H1 (cell line): ENCODE data around the gene PPEF2. TPM values are rescaled to one million over a fixed set of nuclear protein-coding genes. Genes with fewer than 3 reads are reported as not detected.

ENCODE experiments used
- CTCF ChIA-PET: fragments of 300-600 bp; sonication (Branson Sonifier 250); formaldehyde crosslinking; loops from one replicate; lab custom pipeline; 2021; ENCODE audit not compliant: partially characterized antibody; lab: Charles Lee
- POLR2A ChIA-PET: fragments of 300-600 bp; sonication (Branson Sonifier 250); formaldehyde crosslinking; loops from one replicate; lab custom pipeline; 2021; ENCODE audit warnings: inconsistent platforms; ENCODE audit not compliant: partially characterized antibody; lab: Charles Lee
- DNase-seq, 2 experiments: peaks; one replicate each; pipeline versions ENCODE4 v3.0.0 to v3.0.0-alpha.2; 2010 to 2022; ENCODE audit warnings: low spot score in 2 of 2, low read depth in 1 of 2, mixed read lengths in 1 of 2
- FAIRE-seq: peaks from 2 replicates; lab custom pipeline; 2011; peaks lifted over from hg19 to GRCh38; lab: Jason Lieb, UNC
- H2AFZ ChIP-seq: 2 replicates; pipeline ENCODE4 v1.8.1; 2012; ENCODE audit warnings: low read length, inconsistent platforms
- H2AK5ac ChIP-seq: 2 replicates; pipeline ENCODE4 v1.6.1; 2013; ENCODE audit warnings: low read depth, low read length
- H2BK120ac ChIP-seq: replicated peaks from 2 replicates; pipeline ENCODE3; 2013; ENCODE audit warnings: low read depth, low read length, inconsistent platforms
- H2BK12ac ChIP-seq: 2 replicates; pipeline ENCODE4 v1.6.1; 2013; ENCODE audit warnings: low read depth, low read length
- H2BK15ac ChIP-seq: 2 replicates; pipeline ENCODE4 v1.6.1; 2013; ENCODE audit warnings: low read length
- H2BK20ac ChIP-seq: 2 replicates; pipeline ENCODE4 v1.6.1; 2013; ENCODE audit warnings: low read length
- H2BK5ac ChIP-seq: 2 replicates; pipeline ENCODE4 v1.6.1; 2013; ENCODE audit warnings: low read depth, low read length
- H3K14ac ChIP-seq: 2 replicates; pipeline ENCODE4 v1.6.1; 2013; ENCODE audit warnings: inconsistent platforms; ENCODE audit not compliant: insufficient read length
- H3K18ac ChIP-seq: 2 replicates; pipeline ENCODE4 v1.6.1; 2013; ENCODE audit warnings: low read length; ENCODE audit errors: extremely low read depth
- H3K23ac ChIP-seq: 2 replicates; pipeline ENCODE4 v1.6.1; 2013; ENCODE audit warnings: inconsistent platforms; ENCODE audit not compliant: insufficient read length
- H3K23me2 ChIP-seq: 2 replicates; pipeline ENCODE4 v1.6.1; 2013; ENCODE audit warnings: low read depth, low read length
- H3K27ac ChIP-seq: 2 replicates; pipeline ENCODE4 v1.6.1; 2011; ENCODE audit warnings: low read depth, low read length, inconsistent platforms
- H3K27me3 ChIP-seq, 4 experiments: replicated peaks in 1 of 4; 1 replicate in 1 of 4; 2 replicates in 3 of 4; pipeline versions ENCODE4 v1.6.1 to v1.8.1; 2011 to 2013; ENCODE audit warnings: low read length in 3 of 4, mild to moderate bottlenecking in 3 of 4, inconsistent platforms in 2 of 4, mixed read lengths in 2 of 4, moderate library complexity in 1 of 4; ENCODE audit not compliant: control insufficient read depth in 3 of 4, insufficient read depth in 3 of 4; ENCODE audit errors: extremely low read depth in 1 of 4
- H3K36me3 ChIP-seq, 4 experiments: 2 replicates each; pipeline versions ENCODE4 v1.6.1 to v1.8.1; 2011 to 2013; ENCODE audit warnings: mild to moderate bottlenecking in 4 of 4, low read length in 3 of 4, moderate library complexity in 2 of 4, control low read depth in 1 of 4, inconsistent platforms in 1 of 4; ENCODE audit not compliant: insufficient read depth in 4 of 4, control insufficient read depth in 2 of 4
- H3K4ac ChIP-seq: replicated peaks from 2 replicates; pipeline ENCODE3; 2013; ENCODE audit warnings: low read length, low read depth, mixed read lengths, inconsistent platforms; ENCODE audit not compliant: insufficient read length
- H3K4me1 ChIP-seq, 4 experiments: replicated peaks in 1 of 4; 1 replicate in 1 of 4; 2 replicates in 3 of 4; pipeline versions ENCODE4 v1.6.1 to v1.8.1; 2011 to 2013; ENCODE audit warnings: low read length in 3 of 4, inconsistent platforms in 2 of 4, mixed read lengths in 1 of 4; ENCODE audit not compliant: insufficient read depth in 4 of 4, control insufficient read depth in 3 of 4
- H3K4me2 ChIP-seq, 2 experiments: 2 replicates each; pipeline versions ENCODE4 v1.6.1 to v1.8.1; 2011 to 2013; ENCODE audit warnings: low read depth in 2 of 2, low read length in 2 of 2, control low read depth in 1 of 2, inconsistent platforms in 1 of 2, mild to moderate bottlenecking in 1 of 2; ENCODE audit not compliant: insufficient read depth in 1 of 2
- H3K4me3 ChIP-seq, 4 experiments: fragments of 200-600, 300-600 bp in 1 of 4; sonication (generic), shearing (Covaris generic), sonication (Bioruptor Twin) in 1 of 4; 2 replicates each; pipeline versions ENCODE4 v1.5.1 to v1.8.1; 2011 to 2016; ENCODE audit warnings: low read length in 4 of 4, low read depth in 3 of 4, control low read depth in 2 of 4, inconsistent platforms in 2 of 4, mild to moderate bottlenecking in 2 of 4, mixed read lengths in 1 of 4, moderate library complexity in 1 of 4; ENCODE audit not compliant: insufficient read depth in 2 of 4; ENCODE audit errors: extremely low read depth in 1 of 4
- H3K56ac ChIP-seq: replicated peaks from 2 replicates; pipeline ENCODE3; 2013; ENCODE audit warnings: low read depth, mild to moderate bottlenecking, mixed read lengths, low read length, inconsistent platforms; ENCODE audit not compliant: insufficient read length
- H3K79me1 ChIP-seq: 2 replicates; pipeline ENCODE4 v1.6.1; 2013; ENCODE audit warnings: low read depth, low read length, control low read depth
- H3K79me2 ChIP-seq, 2 experiments: 2 replicates each; pipeline versions ENCODE4 v1.6.1 to v1.8.1; 2012 to 2013; ENCODE audit warnings: low read length in 2 of 2, mild to moderate bottlenecking in 2 of 2, inconsistent platforms in 1 of 2; ENCODE audit not compliant: insufficient read depth in 2 of 2, control insufficient read depth in 1 of 2
- H3K9ac ChIP-seq, 4 experiments: replicated peaks in 1 of 4; 1 replicate in 1 of 4; 2 replicates in 3 of 4; pipeline versions ENCODE4 v1.6.1 to v1.8.1; 2011 to 2013; ENCODE audit warnings: low read depth in 3 of 4, low read length in 3 of 4, control low read depth in 2 of 4, mild to moderate bottlenecking in 2 of 4, moderate library complexity in 2 of 4, inconsistent platforms in 1 of 4; ENCODE audit errors: extremely low read depth in 1 of 4
- H3K9me3 ChIP-seq, 2 experiments: 2 replicates each; pipeline versions ENCODE4 v1.6.1 to v1.8.1; 2012 to 2013; ENCODE audit warnings: mild to moderate bottlenecking in 2 of 2, moderate library complexity in 2 of 2, control low read depth in 1 of 2, inconsistent platforms in 1 of 2, low read depth in 1 of 2, low read length in 1 of 2, mixed read lengths in 1 of 2; ENCODE audit not compliant: insufficient read depth in 2 of 2
- H4K20me1 ChIP-seq, 2 experiments: replicated peaks in 1 of 2; 2 replicates each; pipeline versions ENCODE3 to v1.8.1; 2011 to 2013; ENCODE audit warnings: inconsistent platforms in 2 of 2, low read length in 2 of 2, mild to moderate bottlenecking in 1 of 2; ENCODE audit not compliant: insufficient read depth in 2 of 2, control insufficient read depth in 1 of 2
- H4K5ac ChIP-seq: 2 replicates; pipeline ENCODE4 v1.6.1; 2013; ENCODE audit warnings: low read length, low read depth, mixed read lengths, inconsistent platforms; ENCODE audit not compliant: insufficient read length
- H4K8ac ChIP-seq: 2 replicates; pipeline ENCODE4 v1.8.0; 2013; ENCODE audit warnings: mild to moderate bottlenecking, moderate library complexity, low read length, inconsistent platforms; ENCODE audit not compliant: insufficient read depth; ENCODE audit errors: extremely low read depth
- H4K91ac ChIP-seq: replicated peaks from 2 replicates; pipeline ENCODE3; 2013; ENCODE audit warnings: low read length, mixed read lengths, inconsistent platforms; ENCODE audit not compliant: insufficient read length
- ASH2L ChIP-seq: fragments of 200-600, 300-600 bp; sonication (generic); IDR thresholded peaks from one replicate; pipeline ENCODE4 v1.7.1; 2017; ENCODE audit warnings: low read length
- CEBPB ChIP-seq: IDR thresholded peaks from 2 replicates; pipeline ENCODE4 v1.6.1; 2012; ENCODE audit warnings: low read depth, low read length
- E2F6 ChIP-seq: IDR thresholded peaks from 2 replicates; pipeline ENCODE4 v1.6.1; 2012; ENCODE audit warnings: inconsistent platforms
- FOSL1 ChIP-seq: IDR thresholded peaks from 2 replicates; pipeline ENCODE4 v1.6.1; 2011; ENCODE audit warnings: mild to moderate bottlenecking, low read depth, low read length, moderate library complexity; ENCODE audit not compliant: insufficient read depth
- GABPA ChIP-seq: IDR thresholded peaks from 2 replicates; pipeline ENCODE4 v1.6.1; 2011; ENCODE audit warnings: mild to moderate bottlenecking, low read length, moderate library complexity, borderline replicate concordance; ENCODE audit not compliant: insufficient read depth
- JUN ChIP-seq: IDR thresholded peaks from 2 replicates; pipeline ENCODE4 v1.6.1; 2011; ENCODE audit warnings: low read depth, mild to moderate bottlenecking, improper control_type of control experiment, low read length
- JUND ChIP-seq: IDR thresholded peaks from 2 replicates; pipeline ENCODE4 v1.6.1; 2011; ENCODE audit warnings: mild to moderate bottlenecking, improper control_type of control experiment, low read length
- KDM1A ChIP-seq: fragments of 200-600, 300-600 bp; sonication (generic); IDR thresholded peaks from 2 replicates; pipeline ENCODE4 v1.7.1; 2016; ENCODE audit warnings: mild to moderate bottlenecking, low read length, borderline replicate concordance
- KDM4A ChIP-seq: IDR thresholded peaks from one replicate; pipeline ENCODE4 v1.7.1; 2012; ENCODE audit warnings: low read depth, mild to moderate bottlenecking, moderate library complexity, low read length, inconsistent platforms; ENCODE audit not compliant: severe bottlenecking
- MAFK ChIP-seq: IDR thresholded peaks from 2 replicates; pipeline ENCODE4 v1.6.1; 2012; ENCODE audit warnings: low read depth, mild to moderate bottlenecking, improper control_type of control experiment, low read length
- NRF1 ChIP-seq: IDR thresholded peaks from 2 replicates; pipeline ENCODE4 v1.6.1; 2011; ENCODE audit warnings: mild to moderate bottlenecking, low read depth, low read length, improper control_type of control experiment
- RAD21 ChIP-seq, 2 experiments: IDR thresholded peaks in 1 of 2; conservative IDR thresholded peaks in 1 of 2; 2 replicates each; pipeline ENCODE4 v1.6.1; 2011; ENCODE audit warnings: low read depth in 2 of 2, low read length in 2 of 2, improper control_type of control experiment in 1 of 2, inconsistent platforms in 1 of 2, mild to moderate bottlenecking in 1 of 2, moderate library complexity in 1 of 2
- SAP30 ChIP-seq: fragments of 300-600 bp; sonication (generic); IDR thresholded peaks from 2 replicates; pipeline ENCODE4 v1.7.1; 2012; ENCODE audit warnings: low read length, moderate library complexity, mild to moderate bottlenecking, inconsistent platforms; ENCODE audit not compliant: insufficient read depth, insufficient replicate concordance
- SP1 ChIP-seq: IDR thresholded peaks from 2 replicates; pipeline ENCODE4 v1.6.1; 2011; ENCODE audit warnings: low read depth, low read length
- WGBS, 2 experiments: shearing (Covaris generic) in 1 of 2; methylation state at CpG; one replicate each; pipeline versions ENCODE4 v1.1.6 to v1.1.7; 2013 to 2015; ENCODE audit warnings: low lambda C conversion rate in 2 of 2, mixed read lengths in 2 of 2, inconsistent platforms in 1 of 2, low coverage in 1 of 2, missing lambda C conversion rate in 1 of 2; ENCODE audit not compliant: insufficient replicate concordance in 2 of 2, insufficient coverage in 1 of 2, insufficient read length in 1 of 2; ENCODE audit errors: extremely low coverage in 1 of 2, missing lambda C conversion rate in 1 of 2; 5-methylcytosine and 5-hydroxymethylcytosine counted together
- polyA plus RNA-seq, 7 experiments: library from polyadenylated mRNA; depleted of rRNA in 3 of 7; stranded (reverse) in 5 of 7; unstranded in 2 of 7; fragments of >200 nt in 5 of 7; fragments of 200-250 nt in 2 of 7; gene quantifications; 1 replicate in 5 of 7; 2 replicates in 1 of 7; 4 replicates in 1 of 7; pipeline versions ENCODE4 v1.2.1 to v1.2.3, GENCODE V29; 2011 to 2013; ENCODE audit warnings: missing spikeins in 2 of 7, mixed read lengths in 2 of 7
- total RNA-seq: library from RNA; stranded (reverse); fragmentation: NEBNext Ultra II Directional; extraction: Animal tissue kit (Norgen Biotek cat#: 25700); gene quantifications from 2 replicates; pipeline ENCODE4 v1.2.1, GENCODE V29; 2021

The PPEF2 gene
- total and polyA plus RNA-seq, 2 of the 8 experiments (the other 6 are each of a cell fraction or from before 2014, with no cell fraction given): not detected

- Histone ChIP-seq H3K23ac (no peak overlapping the region), H3K79me1 (no peaks in the 10 kb centered on the region; the same call in 1 of the 2 replicates), H3K4me2 (no peak overlapping the region), H3K4ac (no peak overlapping the region), H3K27ac (no peak overlapping the region), H2AFZ (0 out of 2 replicates have a peak overlapping the region, but pooled peaks have one; percentile 41), H2BK5ac (no peak overlapping the region), H4K91ac (no peak overlapping the region), H3K4me1 (no peaks in the 10 kb centered on the region), H2BK15ac (no peak overlapping the region), H3K36me3 (no peaks in the 10 kb centered on the region), H2BK12ac (no peak overlapping the region), H3K79me2 (no peaks in the 10 kb centered on the region), H3K9me3 (no peaks in the 10 kb centered on the region), H4K5ac (no peak overlapping the region), H3K23me2 (no peaks in the 10 kb centered on the region), H3K14ac (no peak overlapping the region), H4K20me1 (no peaks in the 10 kb centered on the region), H3K18ac (no peak overlapping the region), H3K9ac (no peak overlapping the region), H2BK20ac (no peak overlapping the region), H2BK120ac (no peak overlapping the region), H2AK5ac (no peak overlapping the region), H3K56ac (no peak overlapping the region), H3K4me3 (no peak overlapping the region), H3K27me3 (no peaks in the 10 kb centered on the region), H4K8ac (no peak overlapping the region)
- DNase-seq: no peak
- POLR2A ChIA-PET: no interaction called here
- 84% methylated on average over 5 of the region's 5 CpGs; no CpG with 5 or more reads in 1 of the 2 experiments for WGBS, 2 experiments
- FAIRE-seq: no peak
- CTCF ChIA-PET: interaction anchor here (0.7 to 1.0 kb wide), 2 partner anchors 8 to 250 kb away, joined by 4 to 5 read pairs; no protein-coding TSS in a partner anchor
- TF ChIP-seq JUND (no peak), SP1 (no peak), SAP30 (no peak), FOSL1 (no peak), GABPA (no peak), JUN (no peak), E2F6 (no peak), CEBPB (no peak), ASH2L (no peak), KDM1A (no peak), KDM4A (no peak), MAFK (no peak), NRF1 (no peak), RAD21 (IDR thresholded peaks at IDR 0.05 in 1 of 2, conservative IDR thresholded peaks at IDR 0.05 in 1 of 2; ENCODE audit: low read depth in 2 of 2, low read length in 2 of 2) (no peak)
These were observed 41.6 kb downstream of the PPEF2 start for GRCh38 chr4:75860606-75861005.
